Activated CD8-positive, alpha-beta T cell treated with anti-CD3 and anti-CD28 coated beads for 36 hours (primary cell): ENCODE measurements around the gene WNT9B. TPM values are rescaled to one million over a fixed set of nuclear protein-coding genes. Genes with fewer than 3 reads are reported as not detected.

ENCODE experiments used
- ATAC-seq: fragments of 200-7000 bp; cut with Tn5 transposase; one replicate; pipeline ENCODE4 v1.10.0; 2021; ENCODE audit warnings: mild to moderate bottlenecking, moderate library complexity
- CTCF ChIA-PET: fragments of 350-600 bp; sonication (Branson Sonifier 250); formaldehyde crosslinking; loops from one replicate; lab custom pipeline; 2021; ENCODE audit warnings: antibody characterized with exemption; lab: Charles Lee
- POLR2A ChIA-PET: fragments of 350-600 bp; sonication (Branson Sonifier 250); formaldehyde crosslinking; loops from one replicate; lab custom pipeline; 2021; ENCODE audit warnings: antibody characterized with exemption; lab: Charles Lee
- DNase-seq: peaks from one replicate; pipeline ENCODE4 v3.0.0-alpha.2; 2020
- H3K27ac Mint-ChIP-seq: one replicate; pipeline ENCODE4 v1.8.0; 2021; ENCODE audit warnings: mild to moderate bottlenecking, mixed read lengths
- H3K27me3 Mint-ChIP-seq: one replicate; pipeline ENCODE4 v1.8.0; 2021; ENCODE audit warnings: mixed read lengths
- H3K36me3 Mint-ChIP-seq: one replicate; pipeline ENCODE4 v1.8.0; 2021; ENCODE audit warnings: low read depth, mixed read lengths
- H3K4me1 Mint-ChIP-seq: one replicate; pipeline ENCODE4 v1.8.0; 2021; ENCODE audit warnings: low read depth, mixed read lengths
- H3K4me3 Mint-ChIP-seq: one replicate; pipeline ENCODE4 v1.8.0; 2021; ENCODE audit warnings: mild to moderate bottlenecking, moderate library complexity, mixed read lengths
- H3K9me3 Mint-ChIP-seq: one replicate; pipeline ENCODE4 v1.8.0; 2021; ENCODE audit warnings: mixed read lengths
- CTCF ChIP-seq: fragments of 200-600 bp; IDR thresholded peaks from one replicate; pipeline ENCODE4 v1.8.0; 2022; ENCODE audit warnings: antibody characterized with exemption, mild to moderate bottlenecking
- intact Hi-C: fragments of 100-400 bp; cut with micrococcal nuclease; formaldehyde crosslinking; loops from one replicate; pipeline ENCODE4 v1.10.0; 2022
- total RNA-seq, 2 experiments: library from RNA; stranded (reverse); gene quantifications; one replicate each; pipeline ENCODE4 v1.2.3, GENCODE V29; 2021

The WNT9B gene
- total RNA-seq, 2 experiments from 2014 or later: not detected

DNA sequence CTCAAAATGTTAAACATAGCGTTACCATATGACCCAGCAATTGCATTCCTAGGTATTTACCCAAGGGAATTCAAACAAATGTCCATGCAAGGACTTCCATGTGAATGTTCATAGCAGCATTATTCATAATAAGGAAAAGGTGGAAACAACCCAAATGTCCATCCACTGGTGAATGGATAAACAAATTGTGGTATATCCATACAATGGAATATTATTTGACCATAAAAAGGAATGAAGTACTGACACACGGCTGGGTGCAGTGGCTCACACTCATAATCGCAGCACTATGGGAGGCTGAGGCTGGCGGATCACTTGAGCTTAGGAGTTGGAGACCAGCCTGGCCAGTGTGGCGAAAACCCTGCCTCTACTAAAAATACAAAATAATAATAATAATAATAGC lies 47.5 kb downstream of the WNT9B start:
- no peaks in the 10 kb centered on the region for H3K4me1 Mint-ChIP-seq
- ATAC-seq: no peak
- intact Hi-C loops: no loop called here
- H3K27me3 Mint-ChIP-seq: no peaks in the 10 kb centered on the region
- H3K36me3 Mint-ChIP-seq: no peaks in the 10 kb centered on the region
- no peak for DNase-seq
- CTCF ChIA-PET: no interaction called here
- H3K4me3 Mint-ChIP-seq: no peak overlapping the region
- no peak overlapping the region for H3K27ac Mint-ChIP-seq
- POLR2A ChIA-PET: no interaction called here
- TF ChIP-seq CTCF: no peak
- peaks cover 2% of the 10 kb centered on the region for H3K9me3 Mint-ChIP-seq

GRCh38 chr17:46901291-46901690 lies 49.9 kb downstream of the WNT9B start:
- no peak for DNase-seq
- POLR2A ChIA-PET: no interaction called here
- peaks cover 2% of the 10 kb centered on the region for H3K9me3 Mint-ChIP-seq
- H3K4me3 Mint-ChIP-seq: no peak overlapping the region
- ATAC-seq: no peak
- intact Hi-C loops: no loop called here
- no peaks in the 10 kb centered on the region for H3K27me3 Mint-ChIP-seq
- CTCF ChIA-PET: interaction anchor here (1.1 kb wide), 1 partner anchor 50 kb away, joined by 3 read pairs; no protein-coding TSS in a partner anchor
- TF ChIP-seq CTCF: no peak
- H3K4me1 Mint-ChIP-seq: peaks cover 3% of the 10 kb centered on the region
- H3K27ac Mint-ChIP-seq: no peak overlapping the region
- no peaks in the 10 kb centered on the region for H3K36me3 Mint-ChIP-seq

- Mint-ChIP-seq H3K9me3 (no peaks in the 10 kb centered on the region), H3K36me3 (no peaks in the 10 kb centered on the region), H3K27me3 (peaks cover 1% of the 10 kb centered on the region), H3K4me3 (no peak overlapping the region), H3K4me1 (peaks cover 3% of the 10 kb centered on the region), H3K27ac (no peak overlapping the region)
- TF ChIP-seq CTCF: no peak
- intact Hi-C loops: no loop called here
- ChIA-PET CTCF (no interaction called here), POLR2A (no interaction called here)
- ATAC-seq (no peak), DNase-seq (no peak)
These were observed 52.6 kb downstream of the WNT9B start for GRCh38 chr17:46903762-46904672.

GRCh38 chr17:46908068-46908737 lies 56.8 kb downstream of the WNT9B start:
- ChIA-PET POLR2A (no interaction called here), CTCF (interaction anchor here (1.4 kb wide), 1 partner anchor 33 kb away, joined by 3 read pairs; no protein-coding TSS in a partner anchor)
- no peak for DNase-seq
- no peak for ATAC-seq
- intact Hi-C loops: no loop called here
- Mint-ChIP-seq H3K4me3 (no peak overlapping the region), H3K27me3 (peaks cover 3% of the 10 kb centered on the region), H3K27ac (no peak overlapping the region), H3K36me3 (no peaks in the 10 kb centered on the region), H3K9me3 (no peaks in the 10 kb centered on the region), H3K4me1 (peaks cover 3% of the 10 kb centered on the region)
- no peak for TF ChIP-seq CTCF
